ENCODE results near the gene NME4. TPM values are rescaled to one million over a fixed set of nuclear protein-coding genes. Genes with fewer than 3 reads are reported as not detected.
A peak's percentile ranks its signal among the peaks of the same experiment; 100 is the strongest.
"Not testable (repeated sequence)": the region's sequence is repeated elsewhere in the genome, so short reads cannot be mapped to it uniquely, and the experiment has no call there.

The NME4 gene
- total RNA-seq, 2 experiments from 2014 or later, result 33.9 to 34.0 TPM

DNA sequence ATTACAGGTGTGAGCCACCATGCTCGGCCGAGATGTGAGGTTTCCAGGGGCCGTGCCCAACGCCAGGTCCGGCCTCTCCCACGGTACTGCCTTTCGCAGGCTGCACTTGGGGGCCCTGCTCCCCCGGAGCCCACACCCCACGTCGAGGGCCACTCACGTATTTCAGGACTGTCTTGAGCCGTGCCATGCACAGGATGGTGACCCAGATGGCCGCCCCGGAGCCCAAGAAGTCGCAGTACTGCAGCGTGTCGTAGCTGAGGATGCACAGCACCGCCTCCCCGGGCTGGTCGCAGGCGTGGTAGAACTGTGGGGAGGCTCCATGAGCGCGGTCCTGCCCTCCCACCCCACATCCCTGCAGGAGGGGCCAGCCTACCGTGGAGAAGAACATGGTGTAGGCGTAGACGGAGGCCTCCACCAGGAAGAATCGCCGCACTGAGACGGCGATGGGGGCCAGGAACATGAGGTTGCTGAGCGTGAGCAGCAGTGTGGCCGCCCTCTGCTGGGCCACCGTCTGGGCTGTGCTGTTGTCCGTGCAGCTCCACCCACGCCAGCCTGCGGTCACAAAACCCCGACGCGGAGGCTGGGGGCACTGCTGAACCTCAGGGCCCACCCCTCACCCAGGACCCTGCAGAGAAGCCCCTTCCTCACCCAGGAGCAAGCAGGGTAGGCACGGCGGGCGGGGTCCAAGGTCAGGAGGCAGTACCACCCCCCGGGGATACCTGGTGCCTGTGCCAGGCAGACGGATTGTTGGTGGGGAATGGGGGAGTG lies 23.0 kb upstream of the NME4 start:
- no peak overlapping the region for H3K4me3 Mint-ChIP-seq
- DNase-seq, result no peak
- peaks cover 20% of the 10 kb centered on the region for H3K4me1 Mint-ChIP-seq
- POLR2A ChIA-PET, result no interaction called here
- no peaks in the 10 kb centered on the region for H3K9me3 Mint-ChIP-seq
- no peaks in the 10 kb centered on the region for H3K27me3 Mint-ChIP-seq
- no peak overlapping the region for H3K27ac Mint-ChIP-seq
- peaks cover 11% of the 10 kb centered on the region for H3K36me3 Mint-ChIP-seq (ENCODE audit: low read depth)
- CTCF ChIA-PET, result no interaction called here

- H3K4me3 Mint-ChIP-seq, result no peak overlapping the region
- peaks cover 11% of the 10 kb centered on the region for H3K36me3 Mint-ChIP-seq (ENCODE audit: low read depth)
- H3K4me1 Mint-ChIP-seq, result peaks cover 19% of the 10 kb centered on the region
- no peak overlapping the region for H3K27ac Mint-ChIP-seq
- H3K9me3 Mint-ChIP-seq, result no peaks in the 10 kb centered on the region
- no peak for DNase-seq
- POLR2A ChIA-PET, result no interaction called here
- no peaks in the 10 kb centered on the region for H3K27me3 Mint-ChIP-seq
- CTCF ChIA-PET, result no interaction called here
These were observed 22.4 kb upstream of the NME4 start for GRCh38 chr16:374616-374926.

DNA sequence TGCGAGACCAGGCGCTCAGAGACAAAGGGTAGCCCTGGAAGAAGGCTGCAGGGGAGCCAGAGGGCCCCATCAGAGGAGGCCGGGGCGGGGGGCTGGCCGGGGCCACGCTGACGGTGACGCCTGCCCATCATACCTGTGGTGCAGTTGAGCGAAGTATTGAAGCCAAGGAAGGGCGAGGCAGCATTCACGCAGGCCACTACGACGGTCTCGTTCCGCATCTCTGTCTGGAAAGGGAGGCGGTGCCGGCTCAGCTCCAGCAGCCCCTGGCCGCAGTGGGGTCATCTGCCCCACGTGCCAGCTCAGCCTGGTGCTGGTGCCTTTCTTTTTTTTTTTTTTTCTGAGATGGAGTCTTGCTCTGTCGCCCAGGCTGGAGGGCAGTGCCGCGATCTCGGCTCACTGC lies 21.8 kb upstream of the NME4 start:
- DNase-seq, result no peak
- Mint-ChIP-seq H3K4me1 (peaks cover 18% of the 10 kb centered on the region), H3K27ac (no peak overlapping the region), H3K9me3 (no peaks in the 10 kb centered on the region), H3K4me3 (no peak overlapping the region), H3K27me3 (no peaks in the 10 kb centered on the region), H3K36me3 (ENCODE audit: low read depth) (peaks cover 14% of the 10 kb centered on the region)
- ChIA-PET CTCF (no interaction called here), POLR2A (no interaction called here)

DNA sequence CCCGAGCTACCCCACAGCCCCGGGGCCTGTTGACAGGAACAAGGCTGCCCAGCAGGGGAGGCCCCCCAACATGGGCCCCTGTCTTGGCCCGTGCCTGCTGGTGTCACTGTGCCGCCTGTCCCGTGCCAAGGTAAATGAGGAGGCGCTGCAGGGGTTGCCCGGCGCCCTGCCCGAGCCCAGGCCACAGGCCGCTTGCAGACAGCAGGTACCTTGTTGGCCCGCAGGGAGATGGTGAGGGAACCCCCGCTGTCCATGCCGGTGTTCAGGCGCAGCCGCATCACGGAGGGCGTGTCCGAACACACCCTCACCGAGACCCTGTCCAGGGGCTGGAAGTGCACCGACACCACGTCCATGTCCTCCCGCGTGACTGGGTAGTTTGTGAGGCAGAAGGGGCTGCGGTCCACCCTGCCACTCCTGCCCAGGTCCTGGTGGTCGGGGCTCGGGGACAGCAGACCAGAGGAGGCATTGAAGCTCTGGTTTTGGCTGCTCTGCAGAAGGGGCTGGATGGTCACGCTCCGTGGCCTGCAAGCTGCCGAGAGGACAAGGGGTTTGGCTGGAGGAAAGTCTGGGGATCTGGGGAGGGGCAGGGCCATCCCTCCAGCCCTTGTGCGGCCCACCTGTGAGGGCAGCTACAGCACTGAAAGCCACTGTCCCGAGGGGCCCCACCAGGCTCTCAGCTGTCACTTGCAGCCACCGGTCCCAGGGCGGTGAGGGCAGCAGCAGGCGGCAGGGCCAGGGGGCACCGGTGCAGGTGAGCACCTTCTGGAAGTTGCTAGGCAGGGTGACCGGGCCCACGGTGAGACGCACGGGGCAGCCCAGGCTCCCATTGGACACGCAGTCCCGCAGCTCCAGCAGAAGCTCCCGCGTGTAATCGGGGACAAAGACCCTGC lies 20.8 kb upstream of the NME4 start:
- ChIA-PET POLR2A (no interaction called here), CTCF (no interaction called here)
- no peak for DNase-seq
- Mint-ChIP-seq H3K4me1 (peaks cover 14% of the 10 kb centered on the region), H3K4me3 (no peak overlapping the region), H3K27me3 (no peaks in the 10 kb centered on the region), H3K36me3 (ENCODE audit: low read depth) (peaks cover 12% of the 10 kb centered on the region), H3K9me3 (no peaks in the 10 kb centered on the region), H3K27ac (no peak overlapping the region)

DNA sequence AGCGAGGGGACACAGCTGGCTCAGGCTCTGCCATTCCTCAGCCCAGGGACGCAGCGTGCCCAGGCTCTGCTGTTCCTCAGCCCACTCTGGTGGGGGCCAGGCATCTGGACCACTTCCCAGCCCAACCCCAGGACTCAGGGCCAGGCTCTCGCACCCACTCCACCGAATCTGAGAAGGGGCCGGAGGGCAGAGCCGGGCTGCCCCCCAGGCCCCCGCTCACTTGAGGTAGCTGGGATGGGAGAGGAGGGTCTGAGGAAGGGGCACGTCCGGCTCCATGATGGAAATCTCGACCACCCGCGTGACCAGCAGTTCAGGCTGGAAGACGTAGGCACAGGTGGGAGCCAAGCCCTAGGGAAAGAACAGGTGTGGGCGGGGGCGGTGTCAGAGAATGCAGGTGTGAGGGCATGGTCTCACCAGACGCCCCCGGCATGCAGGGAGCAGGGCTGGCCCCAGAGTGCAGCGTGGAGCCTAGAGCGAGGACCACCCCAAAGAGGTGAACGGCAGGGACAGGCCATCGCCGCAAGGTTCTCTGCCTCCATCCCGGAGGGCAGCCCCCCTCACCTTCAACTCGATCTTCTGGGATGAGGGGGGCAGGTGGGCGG lies 20.1 kb upstream of the NME4 start:
- DNase-seq, result no peak
- Mint-ChIP-seq H3K4me1 (peaks cover 11% of the 10 kb centered on the region), H3K36me3 (ENCODE audit: low read depth) (peaks cover 10% of the 10 kb centered on the region), H3K9me3 (no peaks in the 10 kb centered on the region), H3K27ac (no peak overlapping the region), H3K4me3 (no peak overlapping the region), H3K27me3 (no peaks in the 10 kb centered on the region)
- ChIA-PET POLR2A (no interaction called here), CTCF (no interaction called here)

DNA sequence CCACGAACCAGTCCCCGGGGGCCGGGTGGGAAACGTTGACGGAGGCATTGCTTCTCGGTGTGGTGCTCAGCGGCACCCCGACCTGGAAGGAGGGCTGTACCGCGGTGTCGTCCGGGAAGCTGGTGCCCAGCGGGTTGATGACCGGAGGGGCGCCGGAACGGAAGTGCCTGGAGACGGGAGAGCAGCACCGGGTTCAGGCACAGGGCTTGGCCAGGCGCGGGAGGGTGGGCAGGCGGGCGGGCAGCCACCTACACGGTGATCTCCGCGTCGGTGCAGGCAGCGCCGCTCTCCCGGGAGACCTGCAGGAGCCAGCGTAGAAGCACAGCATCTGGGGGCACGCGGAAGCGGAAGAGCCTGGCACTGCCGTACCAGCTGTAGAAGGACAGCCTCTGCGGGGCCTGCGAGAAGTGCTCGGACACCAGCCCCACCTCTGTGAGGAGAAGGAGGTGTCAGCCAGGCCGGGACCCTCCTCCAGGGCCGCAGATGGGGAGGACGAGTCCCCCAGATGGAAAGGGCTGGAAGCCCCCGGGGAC lies 19.5 kb upstream of the NME4 start:
- no peak for DNase-seq
- no peak overlapping the region for H3K27ac Mint-ChIP-seq
- peaks cover 2% of the 10 kb centered on the region for H3K27me3 Mint-ChIP-seq
- peaks cover 9% of the 10 kb centered on the region for H3K36me3 Mint-ChIP-seq (ENCODE audit: low read depth)
- no peaks in the 10 kb centered on the region for H3K9me3 Mint-ChIP-seq
- CTCF ChIA-PET, result no interaction called here
- no peak overlapping the region for H3K4me3 Mint-ChIP-seq
- POLR2A ChIA-PET, result no interaction called here
- H3K4me1 Mint-ChIP-seq, result peaks cover 12% of the 10 kb centered on the region

GRCh38 chr16:378113-378820 lies 18.7 kb upstream of the NME4 start:
- DNase-seq; H3K36me3 Mint-ChIP-seq (ENCODE audit: low read depth); POLR2A ChIA-PET; CTCF ChIA-PET; H3K4me3 Mint-ChIP-seq; H3K27ac Mint-ChIP-seq; H3K27me3 Mint-ChIP-seq; H3K9me3 Mint-ChIP-seq: not testable (repeated sequence)
- H3K4me1 Mint-ChIP-seq, result peaks cover 20% of the 10 kb centered on the region

GRCh38 chr16:378821-379182 lies 18.2 kb upstream of the NME4 start:
- peaks cover 10% of the 10 kb centered on the region for H3K27me3 Mint-ChIP-seq
- no peak for DNase-seq
- H3K36me3 Mint-ChIP-seq (ENCODE audit: low read depth), result peaks cover 5% of the 10 kb centered on the region
- peaks cover 24% of the 10 kb centered on the region for H3K4me1 Mint-ChIP-seq
- no peak overlapping the region for H3K4me3 Mint-ChIP-seq
- no peaks in the 10 kb centered on the region for H3K9me3 Mint-ChIP-seq
- no peak overlapping the region for H3K27ac Mint-ChIP-seq
- POLR2A ChIA-PET, result no interaction called here
- CTCF ChIA-PET, result no interaction called here

GRCh38 chr16:379183-379960 lies 17.6 kb upstream of the NME4 start:
- H3K4me3 Mint-ChIP-seq, result peak overlapping the region; percentile 79
- H3K4me1 Mint-ChIP-seq, result peaks cover 24% of the 10 kb centered on the region
- CTCF ChIA-PET, result no interaction called here
- peaks cover 5% of the 10 kb centered on the region for H3K36me3 Mint-ChIP-seq (ENCODE audit: low read depth)
- DNase-seq, result no peak
- H3K27ac Mint-ChIP-seq, result peak overlapping the region; percentile 86
- peaks cover 10% of the 10 kb centered on the region for H3K27me3 Mint-ChIP-seq
- no peaks in the 10 kb centered on the region for H3K9me3 Mint-ChIP-seq
- POLR2A ChIA-PET, result interaction anchor here (0.8 to 0.9 kb wide), 2 partner anchors 9 to 22 kb away, joined by 3 read pairs; partner anchors contain the start of genes DECR2 and MRPL28

DNA sequence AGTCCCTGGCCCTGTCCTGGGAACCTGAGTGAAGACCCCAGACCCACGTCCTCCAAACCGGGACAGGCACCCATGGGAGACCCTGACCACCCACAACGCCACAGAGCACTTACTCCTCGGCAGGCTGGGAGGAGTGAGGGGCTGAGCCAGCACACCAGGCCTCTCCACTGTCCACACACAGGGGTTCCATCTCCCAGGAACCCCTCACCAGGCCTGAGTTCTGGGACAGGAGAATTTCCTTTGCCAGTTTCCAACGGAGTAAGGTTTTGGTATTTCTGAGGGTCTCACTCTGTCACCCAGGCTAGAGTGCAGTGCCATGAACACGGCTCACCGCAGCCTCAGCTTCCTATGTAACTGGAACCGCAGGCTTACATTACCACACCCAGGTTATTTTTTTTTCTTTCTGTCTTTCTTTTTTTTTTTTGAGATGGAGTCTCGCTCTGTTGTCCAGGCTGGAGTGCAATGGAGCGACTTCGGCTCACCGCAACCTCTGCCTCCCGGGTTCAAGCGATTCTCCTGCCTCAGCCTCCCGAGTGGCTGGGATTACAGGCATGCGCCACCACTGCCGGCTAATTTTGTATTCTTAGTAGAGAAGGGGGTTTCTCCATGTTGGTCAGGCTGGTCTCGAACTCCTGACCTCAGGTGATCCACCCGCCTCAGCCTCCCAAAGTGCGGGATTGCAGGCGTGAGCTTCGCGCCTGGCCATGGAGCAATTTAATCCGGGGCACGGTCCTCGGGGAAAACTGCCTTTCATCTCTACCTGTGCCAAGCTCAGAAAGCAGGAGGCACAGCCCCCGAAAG lies 16.8 kb upstream of the NME4 start:
- CTCF ChIA-PET, result no interaction called here
- H3K4me3 Mint-ChIP-seq, result peak overlapping the region; percentile 79
- H3K36me3 Mint-ChIP-seq (ENCODE audit: low read depth), result peaks cover 5% of the 10 kb centered on the region
- H3K4me1 Mint-ChIP-seq, result peaks cover 24% of the 10 kb centered on the region
- H3K9me3 Mint-ChIP-seq, result no peaks in the 10 kb centered on the region
- H3K27me3 Mint-ChIP-seq, result peaks cover 10% of the 10 kb centered on the region
- peak; percentile 47 for DNase-seq
- POLR2A ChIA-PET, result interaction anchor here (0.6 to 3.2 kb wide), 5 partner anchors 9 to 408 kb away, joined by 3 to 23 read pairs (median 3); partner anchors contain the start of genes CHTF18, DECR2, MRPL28 and RPUSD1
- H3K27ac Mint-ChIP-seq, result peak overlapping the region; percentile 86

GRCh38 chr16:380762-381011 lies 16.3 kb upstream of the NME4 start:
- CTCF ChIA-PET, result no interaction called here
- peaks cover 5% of the 10 kb centered on the region for H3K36me3 Mint-ChIP-seq (ENCODE audit: low read depth)
- H3K27me3 Mint-ChIP-seq, result peaks cover 10% of the 10 kb centered on the region
- peaks cover 24% of the 10 kb centered on the region for H3K4me1 Mint-ChIP-seq
- H3K4me3 Mint-ChIP-seq, result peak overlapping the region; percentile 79
- POLR2A ChIA-PET, result interaction anchor here (0.6 to 3.2 kb wide), 4 partner anchors 10 to 408 kb away, joined by 3 to 23 read pairs (median 3); partner anchors contain the start of genes CHTF18, MRPL28 and RPUSD1
- DNase-seq, result no peak
- H3K27ac Mint-ChIP-seq, result peak overlapping the region; percentile 86
- H3K9me3 Mint-ChIP-seq, result no peaks in the 10 kb centered on the region

Measured in activated CD4-positive, alpha-beta memory T cell treated with anti-CD3 and anti-CD28 coated beads, Interleukin-2, amount 10 ng/mL, durations not matched to agents 7 days and 5 days (primary cell).